GM12878 (cell line): Measurements from ENCODE around the gene AP1G2. TPM values are rescaled to one million over a fixed set of nuclear protein-coding genes. Genes with fewer than 3 reads are reported as not detected.

Source experiments
- ATAC-seq: fragments of 200-7000 bp; cut with Tn5 transposase; 3 replicates; pipeline ENCODE4 v1.9.1; 2020; ENCODE audit warnings: mild to moderate bottlenecking, moderate library complexity
- BruUV-seq: library from RNA; stranded (reverse); fragments of 400-500 nt; replicated peaks from 2 replicates; lab custom pipeline; 2021; lab: Mats Ljungman, UMichigan
- CTCF ChIA-PET: fragments of 300-600 bp; sonication (Branson Sonifier 250); formaldehyde crosslinking; extraction: SDS; loops from one replicate; lab custom pipeline; 2021; ENCODE audit warnings: inconsistent platforms; lab: Yijun Ruan, JAX
- POLR2A ChIA-PET: fragments of 350-600 bp; formaldehyde crosslinking; extraction: SDS; loops from one replicate; lab custom pipeline; 2021; ENCODE audit warnings: inconsistent platforms; lab: Charles Lee
- RAD21 ChIA-PET: fragments of 300-600 bp; sonication (Branson Sonifier 250); formaldehyde crosslinking; loops from one replicate; lab custom pipeline; 2023; ENCODE audit warnings: antibody characterized with exemption; ENCODE audit not compliant: unreplicated experiment; lab: Charles Lee
- SMC1A ChIA-PET: fragments of 300-600 bp; sonication (Branson Sonifier 250); formaldehyde crosslinking; loops from one replicate; lab custom pipeline; 2023; ENCODE audit not compliant: unreplicated experiment, uncharacterized antibody; lab: Charles Lee
- DNase-seq: peaks from one replicate; pipeline ENCODE4 v3.0.0-alpha.2; 2011; ENCODE audit warnings: low read depth, low spot score
- FAIRE-seq: peaks from 3 replicates; lab custom pipeline; 2011; peaks lifted over from hg19 to GRCh38; lab: Jason Lieb, UNC
- H2AFZ ChIP-seq: 2 replicates; pipeline ENCODE4 v1.6.0; 2011; ENCODE audit warnings: low read depth, low read length, control low read depth; ENCODE audit not compliant: control insufficient read depth
- H3K27ac ChIP-seq: 2 replicates; pipeline ENCODE4 v1.5.1; 2011; ENCODE audit warnings: control low read depth; ENCODE audit not compliant: control insufficient read depth, insufficient read depth
- H3K27me3 ChIP-seq, 2 experiments: replicated peaks in 1 of 2; 2 replicates each; pipeline versions ENCODE4 v1.6.0 to v1.6.1; 2011; ENCODE audit warnings: low read length in 1 of 2; ENCODE audit not compliant: control insufficient read depth in 2 of 2, insufficient read depth in 2 of 2
- H3K36me3 ChIP-seq, 2 experiments: 2 replicates each; pipeline ENCODE4 v1.5.1; 2011; ENCODE audit warnings: low read length in 1 of 2; ENCODE audit not compliant: control insufficient read depth in 2 of 2, insufficient read depth in 2 of 2
- H3K4me1 ChIP-seq: 2 replicates; pipeline ENCODE4 v1.6.1; 2011; ENCODE audit warnings: mild to moderate bottlenecking, low read length, moderate library complexity, mixed read lengths; ENCODE audit not compliant: control insufficient read depth, insufficient read depth
- H3K4me2 ChIP-seq: 2 replicates; pipeline ENCODE4 v1.6.0; 2011; ENCODE audit warnings: control low read depth; ENCODE audit not compliant: control insufficient read depth, insufficient read depth
- H3K4me3 ChIP-seq: fragments of 200-600 bp; sonication (generic); 2 replicates; pipeline ENCODE4 v1.5.1; 2016
- H3K79me2 ChIP-seq: 2 replicates; pipeline ENCODE4 v1.6.0; 2011; ENCODE audit warnings: low read length; ENCODE audit not compliant: control insufficient read depth, insufficient read depth
- H3K9ac ChIP-seq: 2 replicates; pipeline ENCODE4 v1.8.0; 2011; ENCODE audit warnings: low read length, control low read depth, mixed read lengths; ENCODE audit not compliant: control insufficient read depth, insufficient read depth
- H3K9me3 ChIP-seq: replicated peaks from 3 replicates; pipeline ENCODE4 v1.5.1; 2011; ENCODE audit warnings: mild to moderate bottlenecking, low read length; ENCODE audit not compliant: control insufficient read depth, insufficient read depth
- H4K20me1 ChIP-seq: 2 replicates; pipeline ENCODE4 v1.6.0; 2011; ENCODE audit not compliant: control insufficient read depth, insufficient read depth
- BACH1 ChIP-seq: fragments of 450-650 bp; IDR thresholded peaks from 2 replicates; pipeline ENCODE4 v1.6.1; 2017; ENCODE audit warnings: mild to moderate bottlenecking, borderline replicate concordance
- CBX5 ChIP-seq: sonication (generic); IDR thresholded peaks from 2 replicates; pipeline ENCODE4 v1.6.1; 2016; ENCODE audit warnings: low read depth, moderate library complexity, mild to moderate bottlenecking, inconsistent platforms
- CEBPB ChIP-seq, 2 experiments: fragments of 150-350 bp in 1 of 2; IDR thresholded peaks; 2 replicates each; pipeline ENCODE4 v1.6.1; 2012 to 2014; ENCODE audit warnings: low read depth in 2 of 2, low read length in 2 of 2, borderline replicate concordance in 1 of 2, inconsistent platforms in 1 of 2
- E4F1 ChIP-seq: fragments of 450-650 bp; IDR thresholded peaks from 2 replicates; pipeline ENCODE4 v1.6.1; 2018; ENCODE audit warnings: borderline replicate concordance, mild to moderate bottlenecking; ENCODE audit not compliant: partially characterized antibody
- KLF5 ChIP-seq: fragments of 450-650 bp; IDR thresholded peaks from 2 replicates; pipeline ENCODE4 v1.6.1; 2014; ENCODE audit warnings: mild to moderate bottlenecking; ENCODE audit not compliant: partially characterized antibody
- MYB ChIP-seq: fragments of 150-350 bp; IDR thresholded peaks from 2 replicates; pipeline ENCODE4 v1.6.1; 2014; ENCODE audit warnings: mild to moderate bottlenecking, low read depth, low read length, borderline replicate concordance
- MYC ChIP-seq: IDR thresholded peaks from 2 replicates; pipeline ENCODE4 v1.6.1; 2011; ENCODE audit warnings: mild to moderate bottlenecking, low read length, moderate library complexity, inconsistent platforms; ENCODE audit not compliant: insufficient read depth, insufficient replicate concordance, insufficient read length, severe bottlenecking
- NR2C1 ChIP-seq: fragments of 450-650 bp; IDR thresholded peaks from 2 replicates; pipeline ENCODE4 v1.6.1; 2017; ENCODE audit warnings: antibody characterized with exemption, mild to moderate bottlenecking, moderate library complexity
- NR2F1 ChIP-seq: fragments of 450-650 bp; conservative IDR thresholded peaks from 2 replicates; pipeline ENCODE4 v1.6.1; 2017; ENCODE audit warnings: mild to moderate bottlenecking
- PKNOX1 ChIP-seq: fragments of 450-650 bp; IDR thresholded peaks from 2 replicates; pipeline ENCODE4 v1.6.1; 2016; ENCODE audit warnings: mild to moderate bottlenecking
- SIN3A ChIP-seq: IDR thresholded peaks from 2 replicates; pipeline ENCODE4 v1.6.1; 2012; ENCODE audit warnings: low read depth, low read length, improper control_type of control experiment
- SMAD5 ChIP-seq: IDR thresholded peaks from 2 replicates; pipeline ENCODE4 v1.6.1; 2016; ENCODE audit warnings: antibody characterized with exemption, low read depth
- TCF3 ChIP-seq: IDR thresholded peaks from 2 replicates; pipeline ENCODE4 v1.6.1; 2012; ENCODE audit warnings: low read depth, mild to moderate bottlenecking, low read length, borderline replicate concordance; ENCODE audit not compliant: insufficient read depth
- YBX1 ChIP-seq: fragments of 450-650 bp; IDR thresholded peaks from 2 replicates; pipeline ENCODE4 v1.6.1; 2016; ENCODE audit warnings: antibody characterized with exemption
- ZBTB33 ChIP-seq: fragments of 450-650 bp; IDR thresholded peaks from 2 replicates; pipeline ENCODE4 v1.6.1; 2017; ENCODE audit warnings: mild to moderate bottlenecking
- ZNF24 ChIP-seq: fragments of 450-650 bp; IDR thresholded peaks from 2 replicates; pipeline ENCODE4 v1.6.1; 2017; ENCODE audit warnings: antibody characterized with exemption, mild to moderate bottlenecking
- ZNF274 ChIP-seq: IDR thresholded peaks from one replicate; pipeline ENCODE4 v1.8.0; 2011; ENCODE audit not compliant: insufficient read length, insufficient read depth
- WGBS: methylation state at CpG from one replicate; pipeline ENCODE4 v1.1.6; 2016; ENCODE audit warnings: low lambda C conversion rate; ENCODE audit not compliant: insufficient replicate concordance, insufficient coverage; ENCODE audit errors: missing lambda C conversion rate; 5-methylcytosine and 5-hydroxymethylcytosine counted together
- in situ Hi-C: fragments of 300-500 bp; cut with MboI; formaldehyde crosslinking; loops from 9 replicates; pipeline ENCODE4 v1.14.3; 2018; ENCODE audit warnings: mixed read lengths
- intact Hi-C: fragments of 100-400 bp; cut with micrococcal nuclease; formaldehyde crosslinking; loops from one replicate; pipeline ENCODE4 v1.14.2; 2022; ENCODE audit not compliant: unreplicated experiment
- polyA plus RNA-seq, 11 experiments: library from polyadenylated mRNA; depleted of rRNA in 4 of 11; unstranded in 6 of 11; stranded (reverse) in 5 of 11; fragments of >200 nt; fragmentation: Nextera tagmentation in 4 of 11; fragmentation: Illumina TruSeq in 1 of 11; extraction: Ambion mirVana in 4 of 11; extraction: Trizol in 1 of 11; gene quantifications; 1 replicate in 1 of 11; 2 replicates in 10 of 11; pipeline versions ENCODE4 v1.2.1 to v1.2.3, GENCODE V29; 2011 to 2016; ENCODE audit warnings: inconsistent platforms in 2 of 11, missing spikeins in 2 of 11, low read depth in 1 of 11
- total RNA-seq, 4 experiments: library from RNA; depleted of rRNA in 3 of 4; stranded (reverse); fragments of >200 nt in 3 of 4; fragmentation: Illumina TruSeq in 1 of 4; extraction: Trizol in 1 of 4; gene quantifications; 2 replicates each; pipeline versions ENCODE4 v1.2.1 to v1.2.3, GENCODE V29; 2013 to 2021
- TF ChIP-seq, protein P1 (sequence below): IDR thresholded peaks from 2 replicates; pipeline ENCODE4 v1.6.1; 2011; ENCODE audit warnings: borderline replicate concordance, low read depth, mild to moderate bottlenecking, moderate library complexity, low read length; ENCODE audit not compliant: insufficient read depth, poor library complexity, severe bottlenecking

AP1G2 gene
- total and polyA plus RNA-seq, 10 of the 15 experiments (the other 5 are each of a cell fraction or from before 2014, with no cell fraction given) = 41.5 to 146 (median 103) TPM

GRCh38 chr14:23590198-23590597, 22.6 kb upstream of the AP1G2 start:
- no TSS peak for BruUV-seq
- DNase-seq (no peak), FAIRE-seq (no peak), ATAC-seq (no peak)
- Histone ChIP-seq H3K4me2 (no peak overlapping the region), H3K4me3 (no peak overlapping the region), H2AFZ (no peak overlapping the region), H3K79me2 (no peaks in the 10 kb centered on the region), H3K27ac (no peak overlapping the region), H3K9ac (no peak overlapping the region), H3K9me3 (no peaks in the 10 kb centered on the region), H3K36me3 (no peaks in the 10 kb centered on the region), H3K27me3 (no peaks in the 10 kb centered on the region), H3K4me1 (peaks cover 8% of the 10 kb centered on the region), H4K20me1 (no peaks in the 10 kb centered on the region)
- SMC1A ChIA-PET = interaction anchor here (0.6 to 3.7 kb wide), 9 partner anchors 16 to 1888 kb away, joined by 3 to 44 read pairs (median 8); no protein-coding TSS in a partner anchor
- WGBS = 33% methylated on average over 4 of the region's 4 CpGs
- in situ Hi-C loops (no loop called here), intact Hi-C loops (no loop called here)
- POLR2A ChIA-PET = interaction anchor here (0.6 to 3.2 kb wide), 4 partner anchors 16 to 185 kb away, joined by 4 to 12 read pairs (median 5); no protein-coding TSS in a partner anchor
- RAD21 ChIA-PET = interaction anchor here (0.7 to 4.5 kb wide), 7 partner anchors 16 to 718 kb away, joined by 3 to 44 read pairs (median 7); no protein-coding TSS in a partner anchor
- CTCF ChIA-PET = interaction anchor here (0.5 to 4.3 kb wide), 12 partner anchors 10 to 497 kb away, joined by 3 to 91 read pairs (median 8); partner anchors contain the start of gene AP1G2
- no peak for TF ChIP-seq TCF3
- TF ChIP-seq ZNF274 = no peak
- no peak for TF ChIP-seq KLF5
- TF ChIP-seq NR2C1 = no peak
- no peak for TF ChIP-seq MYB
- TF ChIP-seq SMAD5 = no peak
- TF ChIP-seq PKNOX1 = no peak
- TF ChIP-seq CBX5 = no peak
- no peak for TF ChIP-seq ZBTB33
- TF ChIP-seq BACH1 = no peak
- TF ChIP-seq MYC = no peak
- no peak for TF ChIP-seq SIN3A
- TF ChIP-seq, protein P1, sequence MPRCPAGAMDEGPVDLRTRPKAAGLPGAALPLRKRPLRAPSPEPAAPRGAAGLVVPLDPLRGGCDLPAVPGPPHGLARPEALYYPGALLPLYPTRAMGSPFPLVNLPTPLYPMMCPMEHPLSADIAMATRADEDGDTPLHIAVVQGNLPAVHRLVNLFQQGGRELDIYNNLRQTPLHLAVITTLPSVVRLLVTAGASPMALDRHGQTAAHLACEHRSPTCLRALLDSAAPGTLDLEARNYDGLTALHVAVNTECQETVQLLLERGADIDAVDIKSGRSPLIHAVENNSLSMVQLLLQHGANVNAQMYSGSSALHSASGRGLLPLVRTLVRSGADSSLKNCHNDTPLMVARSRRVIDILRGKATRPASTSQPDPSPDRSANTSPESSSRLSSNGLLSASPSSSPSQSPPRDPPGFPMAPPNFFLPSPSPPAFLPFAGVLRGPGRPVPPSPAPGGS = no peak
- no peak for TF ChIP-seq YBX1
- TF ChIP-seq NR2F1 = no peak
- TF ChIP-seq ZNF24 = no peak
- TF ChIP-seq CEBPB (IDR thresholded peaks at IDR 0.05; ENCODE audit: borderline replicate concordance in 1 of 2, low read depth in 2 of 2, low read length in 2 of 2) = no peak
- no peak for TF ChIP-seq E4F1
